Islet precursor cell (in vitro differentiated cells): ENCODE data around the gene GRK3.
A peak's percentile ranks its signal among the peaks of the same experiment; 100 is the strongest.

Experiments used
- DNase-seq: peaks from one replicate; pipeline ENCODE4 v3.0.0-alpha.2; 2018

The GRK3 gene

GRCh38 chr22:25742918-25743708, 178.6 kb downstream of the GRK3 start:
- no peak for DNase-seq

- DNase-seq: no peak
Measured at GRCh38 chr22:25744694-25745093, 180.2 kb downstream of the GRK3 start.

DNA sequence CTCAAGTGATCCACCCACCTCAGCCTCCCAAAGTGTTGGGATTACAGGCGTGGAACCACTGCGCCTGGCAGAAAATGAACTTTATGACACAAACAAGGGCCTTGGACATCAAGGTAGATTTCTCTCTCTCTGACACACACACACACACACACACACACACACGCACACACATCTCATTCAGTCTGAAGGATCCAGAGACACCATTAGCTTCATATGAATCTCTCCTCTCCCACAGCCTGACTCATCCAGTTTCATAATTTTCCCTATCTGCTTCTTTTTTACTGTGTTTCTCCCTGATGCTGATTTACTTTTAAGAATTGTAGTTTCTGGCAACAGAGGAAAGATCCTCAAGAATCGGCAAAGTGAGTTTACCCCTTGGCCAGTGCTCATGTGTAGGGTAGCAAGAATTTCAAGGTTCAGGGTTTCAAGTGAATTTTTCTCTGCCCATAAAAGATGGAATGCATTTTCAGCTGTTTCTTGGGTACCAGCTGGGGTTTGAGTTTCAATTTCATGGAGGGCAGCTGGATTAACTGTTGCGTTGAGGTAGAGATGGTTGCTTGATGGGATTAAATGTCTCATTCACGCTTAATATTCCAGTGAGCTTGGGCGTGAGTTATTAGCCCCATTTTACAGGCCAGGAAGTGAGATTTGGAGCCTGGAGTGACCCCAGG, 181.0 kb downstream of the GRK3 start:
- no peak for DNase-seq

GRCh38 chr22:25746012-25746373, 181.5 kb downstream of the GRK3 start:
- DNase-seq: no peak

DNA sequence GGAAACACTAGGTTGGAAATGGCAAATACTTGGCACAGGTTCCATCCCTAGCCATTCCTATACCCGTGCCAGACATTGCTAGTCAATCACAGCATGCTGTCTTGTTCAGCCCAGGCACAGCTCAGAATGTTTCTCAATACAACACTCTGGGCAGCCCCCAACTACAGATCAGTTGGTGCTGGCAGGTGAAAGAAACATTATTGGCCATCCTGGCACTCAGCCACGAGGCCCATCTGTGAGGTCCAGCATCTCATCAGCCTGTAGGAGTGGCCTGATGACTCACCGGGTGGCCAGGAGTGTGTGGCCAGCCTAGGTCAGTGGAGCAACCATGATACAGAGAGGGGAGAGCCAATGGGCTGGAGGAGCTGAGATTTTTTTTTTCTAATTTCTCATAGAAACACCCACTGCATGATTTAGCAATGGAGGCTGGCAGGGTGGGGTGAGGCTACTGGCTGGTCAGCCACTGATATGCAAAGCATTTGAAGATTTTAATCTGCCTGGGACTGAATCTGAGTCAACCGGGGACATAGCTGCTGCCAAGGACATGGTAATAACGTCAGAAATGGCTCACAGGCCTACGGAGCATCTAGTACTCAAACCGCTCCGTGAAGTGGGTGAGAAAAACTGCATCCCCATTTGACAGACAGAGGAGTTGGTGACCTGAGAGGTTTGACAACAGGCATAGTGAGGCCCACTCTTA, 182.9 kb downstream of the GRK3 start:
- DNase-seq: no peak

- DNase-seq: no peak
Measured at GRCh38 chr22:25748140-25748539, 183.7 kb downstream of the GRK3 start.

DNA sequence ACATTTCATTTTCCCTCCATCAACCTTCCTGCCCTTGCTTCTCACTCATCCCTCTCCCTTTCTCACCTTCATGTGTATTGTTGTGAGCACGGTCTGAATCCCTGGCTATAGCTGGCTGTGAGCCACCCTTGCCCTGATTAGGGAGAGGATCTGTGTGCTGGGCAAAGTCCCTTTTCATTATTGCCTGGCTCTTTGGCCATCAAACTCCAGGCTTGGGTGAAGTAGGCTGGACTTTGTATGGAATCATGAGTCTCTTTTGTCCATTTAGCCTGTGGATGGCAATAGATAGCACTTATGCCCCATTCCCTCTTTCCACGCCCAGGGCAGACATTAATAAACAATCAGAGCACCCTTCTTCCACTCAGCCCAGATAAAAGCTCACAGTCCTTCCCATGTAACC, 184.2 kb downstream of the GRK3 start:
- DNase-seq: no peak

- DNase-seq: no peak
Measured at GRCh38 chr22:25749420-25750169, 185.1 kb downstream of the GRK3 start.

DNA sequence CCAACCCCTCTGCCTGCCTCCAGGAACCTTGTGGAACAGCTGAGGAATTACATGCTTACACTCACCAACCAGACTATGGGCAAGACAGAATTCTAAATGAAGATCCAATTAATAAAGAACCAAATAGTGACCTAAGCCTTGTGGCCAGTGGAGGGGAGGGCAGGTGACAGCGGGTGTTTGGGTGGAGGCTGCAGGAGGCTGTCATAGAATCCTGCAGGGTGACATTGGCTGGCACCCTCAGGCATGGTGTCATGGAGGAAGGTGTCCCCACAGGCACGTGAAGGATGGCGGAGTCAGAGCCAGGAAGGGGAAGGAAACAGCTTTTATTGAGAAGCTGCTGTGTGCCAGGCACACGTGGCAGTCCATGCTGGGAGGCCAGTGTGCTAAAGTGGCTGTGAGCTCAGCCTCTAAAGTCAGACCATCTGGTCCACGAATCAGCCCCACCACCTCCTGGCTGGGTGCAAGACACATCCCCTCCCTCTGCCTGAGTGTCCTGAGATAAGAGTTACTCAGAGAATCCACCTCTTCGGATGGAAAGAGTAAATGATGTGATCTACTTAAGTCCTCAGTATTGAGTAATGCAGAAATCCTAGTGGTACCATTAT, 186.2 kb downstream of the GRK3 start:
- no peak for DNase-seq

DNA sequence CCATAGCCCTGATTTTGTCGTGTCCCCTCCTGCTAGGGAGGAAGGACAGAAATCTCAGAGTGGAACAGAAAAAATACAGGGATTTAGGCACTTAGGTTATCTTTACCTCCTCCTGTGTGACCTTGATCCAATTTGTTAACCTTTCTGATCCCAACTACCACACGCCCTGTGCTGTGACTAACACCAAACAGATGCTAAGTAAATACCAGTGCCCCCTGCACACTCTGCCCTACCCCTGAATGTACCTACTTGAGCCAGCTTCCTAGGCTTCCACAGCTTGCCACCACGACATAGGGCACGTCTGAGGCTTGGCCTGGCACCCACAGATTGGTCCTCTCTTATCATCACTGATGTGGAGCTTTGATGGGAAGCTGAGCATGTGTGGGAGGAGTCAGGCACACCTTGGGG, 186.7 kb downstream of the GRK3 start:
- no peak for DNase-seq

DNA sequence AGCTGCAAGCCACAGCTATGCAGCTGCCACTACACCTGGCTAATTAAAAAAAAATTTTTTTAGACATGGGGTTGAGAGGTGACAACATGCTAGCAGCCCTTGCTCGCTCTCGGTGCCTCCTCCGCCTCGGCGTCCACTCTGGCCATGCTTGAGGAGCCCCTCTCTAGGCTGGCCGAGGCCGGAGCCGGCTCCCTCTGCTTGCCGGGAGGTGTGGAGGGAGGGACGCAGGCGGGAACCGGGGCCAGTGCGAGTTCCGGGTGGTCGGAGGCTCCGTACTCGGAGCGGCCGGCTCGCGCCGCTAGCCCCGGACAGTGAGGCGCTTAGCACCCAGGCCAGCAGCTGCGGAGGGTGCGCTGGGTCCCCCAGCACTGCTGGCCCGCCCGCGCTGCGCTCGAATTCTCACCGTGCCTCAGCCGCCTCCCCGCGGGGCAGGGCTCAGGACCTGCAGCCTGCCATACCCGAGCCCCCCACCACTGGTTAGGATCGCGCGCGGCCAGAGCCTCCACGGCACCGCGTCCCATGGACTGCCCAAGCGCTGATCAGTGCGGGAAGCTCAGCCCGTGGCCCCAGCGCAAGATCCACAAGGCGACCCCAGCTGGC, 188.2 kb downstream of the GRK3 start:
- no peak for DNase-seq

DNA sequence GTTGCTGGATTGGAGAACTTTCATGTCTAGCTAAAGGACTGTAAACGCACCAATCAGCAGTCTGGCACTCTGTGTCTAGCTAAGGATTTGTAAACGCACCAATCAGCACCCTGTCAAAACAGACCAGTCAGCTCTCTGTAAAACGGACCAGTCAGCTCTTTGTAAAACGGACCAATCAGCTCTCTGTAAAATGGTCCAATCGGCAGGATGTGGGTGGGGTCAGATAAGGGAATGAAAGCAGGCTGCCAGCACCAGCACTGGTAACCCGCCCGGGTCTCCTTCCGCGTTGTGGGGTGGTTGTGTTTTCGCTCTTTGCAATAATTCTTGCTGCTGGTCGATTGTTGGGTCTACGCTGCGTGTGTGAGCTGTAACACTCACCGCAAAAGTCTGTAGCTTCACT, 188.8 kb downstream of the GRK3 start:
- no peak for DNase-seq

DNA sequence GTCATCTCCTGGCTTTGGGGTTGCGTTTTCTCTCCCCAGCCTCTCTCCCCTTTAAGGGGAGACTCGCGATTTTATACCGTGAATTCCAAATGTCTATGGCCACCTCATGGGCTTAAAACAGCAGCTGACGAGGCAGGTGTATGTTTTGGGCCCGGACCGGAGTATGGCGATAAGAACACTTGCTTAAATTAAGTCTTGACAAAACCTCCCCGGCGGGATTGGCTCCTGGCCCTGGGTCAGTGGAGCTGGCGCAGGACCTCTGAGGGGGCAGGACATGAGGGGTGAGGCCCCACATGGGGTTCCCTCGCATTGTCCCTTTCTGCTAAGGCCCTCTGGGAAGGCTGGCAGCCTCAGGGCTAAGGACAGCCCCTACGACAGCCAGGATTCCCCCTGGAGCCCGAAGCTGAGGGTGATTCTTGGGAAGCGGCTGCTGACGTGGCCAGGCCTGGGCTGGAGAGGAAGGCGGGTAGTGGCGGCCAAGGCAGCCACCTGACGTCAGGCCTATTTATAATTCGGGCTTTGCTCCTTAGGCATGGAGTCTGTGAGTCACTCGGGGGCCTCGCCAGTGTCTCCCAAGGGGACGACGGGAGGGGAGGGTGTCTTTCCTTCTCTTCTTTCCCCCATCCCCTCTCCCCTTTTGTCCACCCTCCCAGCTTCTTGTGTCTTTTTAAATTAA, 190.2 kb downstream of the GRK3 start:
- no peak for DNase-seq

- no peak for DNase-seq
Measured at GRCh38 chr22:25757686-25758085, 193.2 kb downstream of the GRK3 start.

DNA sequence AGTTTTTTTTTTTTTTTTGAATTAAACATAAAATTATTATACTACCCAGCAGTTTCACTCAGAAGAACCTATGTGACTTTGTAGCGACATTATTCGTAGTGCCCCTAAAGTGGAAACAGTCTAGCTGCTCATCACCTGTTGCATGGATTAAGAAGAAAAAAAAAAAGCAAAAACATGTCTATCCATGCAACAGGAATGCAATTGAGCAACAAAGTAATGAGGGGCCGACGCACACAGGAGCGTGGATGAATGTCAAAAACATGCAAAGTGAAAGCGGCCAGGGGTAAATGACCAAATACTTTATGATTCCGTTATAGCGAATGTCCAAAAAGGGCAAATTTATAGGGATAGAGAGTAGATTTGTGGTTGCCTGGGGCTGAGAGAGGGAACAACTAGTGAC, 193.8 kb downstream of the GRK3 start:
- DNase-seq: no peak

DNA sequence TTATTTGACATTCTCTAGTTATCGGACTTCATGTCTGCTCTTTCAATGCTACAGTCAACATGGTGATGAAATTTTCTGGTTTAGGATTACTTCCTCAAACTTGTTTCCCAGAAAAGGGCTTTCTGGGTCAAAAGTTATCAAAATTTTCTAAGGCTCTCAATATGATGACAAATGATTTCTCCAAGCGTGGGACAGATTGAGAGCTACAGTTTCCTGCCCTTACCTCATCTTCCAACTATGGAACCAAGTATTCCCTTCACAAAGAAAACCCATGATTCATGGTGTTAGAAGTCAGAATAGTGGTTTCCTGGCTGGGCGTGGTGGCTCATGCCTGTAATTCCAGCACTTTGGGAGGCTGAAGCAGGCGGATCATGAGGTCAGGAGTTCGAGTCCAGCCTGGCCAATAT, 195.4 kb downstream of the GRK3 start:
- DNase-seq: no peak

- no peak for DNase-seq
Measured at GRCh38 chr22:25760294-25760693, 195.8 kb downstream of the GRK3 start.

DNA sequence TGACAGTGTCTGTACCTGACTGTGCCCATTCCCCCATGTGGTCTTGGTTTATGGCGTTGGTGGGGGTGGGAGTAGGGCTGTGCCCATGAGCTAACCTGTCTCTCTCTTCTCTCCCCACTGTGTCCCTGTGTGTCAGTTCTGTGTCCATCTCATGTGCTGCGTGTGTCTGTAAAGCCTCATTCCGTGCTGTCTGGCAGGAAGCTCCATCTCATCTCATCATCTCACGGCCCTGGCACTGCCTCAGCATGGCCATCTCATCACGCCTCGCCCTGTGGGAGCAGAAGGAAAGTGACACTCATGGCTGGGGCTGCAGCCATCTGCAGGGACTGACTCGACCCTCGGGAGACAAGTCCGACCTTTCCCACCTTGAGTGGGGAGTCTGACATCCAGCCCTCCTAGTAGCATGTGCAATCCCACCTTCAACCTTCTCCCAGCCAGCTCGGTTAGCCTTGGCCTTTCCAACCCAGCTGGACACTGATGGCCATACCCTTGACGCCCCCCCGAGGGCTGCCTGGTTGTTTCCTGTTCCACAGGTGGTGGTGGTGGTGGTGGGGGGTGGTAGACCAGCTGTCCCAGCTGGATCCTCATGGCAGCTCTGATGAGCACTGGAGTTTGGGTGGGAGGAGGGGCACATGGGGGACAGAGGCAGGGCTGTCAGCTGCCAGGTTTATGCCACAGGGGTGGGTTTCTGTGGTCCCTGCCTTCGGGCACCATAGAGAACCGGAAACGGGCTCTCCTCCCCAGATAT, 196.5 kb downstream of the GRK3 start:
- DNase-seq: no peak

DNA sequence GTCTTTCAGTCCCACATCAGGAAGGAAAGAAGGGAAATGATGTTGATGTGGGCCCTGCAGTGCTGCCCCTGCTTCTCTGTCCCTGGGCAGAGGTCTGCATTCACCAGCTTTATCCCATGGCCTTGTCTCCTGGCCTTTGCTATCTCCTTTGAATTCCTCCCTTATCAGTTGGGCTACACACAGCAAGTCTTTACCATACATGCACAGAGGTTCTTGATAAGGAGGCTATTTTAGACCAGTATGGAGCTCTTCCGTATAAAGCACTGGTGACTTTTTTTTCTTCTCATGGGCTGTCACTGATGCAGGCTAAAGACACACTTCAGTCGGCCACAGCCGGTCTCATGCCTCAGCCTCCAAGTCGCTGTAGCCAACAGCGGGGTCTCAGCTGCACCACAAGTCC, 197.7 kb downstream of the GRK3 start:
- no peak for DNase-seq

GRCh38 chr22:25763239-25763777, 198.8 kb downstream of the GRK3 start:
- peak; percentile 61 for DNase-seq
